NCI-H460 (cell line): ENCODE data around the gene MAF. TPM values are rescaled to one million over a fixed set of nuclear protein-coding genes. Genes with fewer than 3 reads are reported as not detected.

ENCODE experiments used
- DNase-seq: peaks from one replicate; pipeline ENCODE4 v3.0.0-alpha.2; 2016; ENCODE audit warnings: low read depth; ENCODE audit errors: extremely low read depth
- total RNA-seq: library from RNA; depleted of rRNA; stranded (reverse); fragments of >200 nt; shearing (Covaris generic); gene quantifications from 2 replicates; pipeline ENCODE4 v1.2.3, GENCODE V29; 2014

The MAF gene
- total RNA-seq, 1 experiment from 2014 or later: 0.22 TPM

DNA sequence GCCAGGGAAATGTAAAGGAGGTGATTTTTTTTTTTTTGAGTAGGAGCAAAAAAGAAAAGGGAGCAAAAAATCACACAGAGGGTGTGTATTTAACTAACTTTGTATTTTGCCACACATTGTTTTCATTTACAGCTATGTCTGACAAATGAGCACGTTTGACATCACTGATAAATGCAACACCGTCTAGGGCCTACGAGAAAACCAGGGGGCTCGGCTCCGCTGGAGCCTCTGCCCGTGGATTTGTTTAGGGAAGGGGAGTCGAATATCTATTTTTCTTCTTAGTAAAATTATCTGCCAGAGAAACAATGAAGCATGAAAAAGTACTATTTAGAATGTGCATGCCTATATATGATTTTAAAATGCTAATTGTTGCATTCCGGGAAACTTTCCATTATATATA lies 6.8 kb downstream of the MAF start:
- DNase-seq: no peak

- DNase-seq: no peak
These were observed 7.4 kb downstream of the MAF start for GRCh38 chr16:79593074-79593531.

DNA sequence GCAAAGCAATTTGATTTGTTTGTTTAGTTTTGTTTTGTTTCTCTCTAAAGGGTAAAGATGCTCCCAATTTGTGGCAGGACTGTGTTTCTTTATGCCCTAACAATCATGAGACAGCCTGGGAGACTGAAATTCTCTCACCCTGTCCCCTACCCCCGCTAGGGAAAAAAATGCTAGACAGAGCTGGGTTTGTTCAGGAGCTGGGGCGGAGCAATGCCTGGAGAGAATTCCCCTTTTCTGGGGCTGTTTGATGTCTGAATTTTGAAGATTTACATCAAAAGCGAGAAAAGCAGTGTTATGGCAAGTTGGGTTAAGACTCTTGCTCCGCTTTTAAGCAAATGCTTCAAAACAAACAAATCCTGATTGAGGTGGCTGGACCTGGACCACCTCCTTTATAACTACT lies 8.4 kb downstream of the MAF start:
- no peak for DNase-seq

DNA sequence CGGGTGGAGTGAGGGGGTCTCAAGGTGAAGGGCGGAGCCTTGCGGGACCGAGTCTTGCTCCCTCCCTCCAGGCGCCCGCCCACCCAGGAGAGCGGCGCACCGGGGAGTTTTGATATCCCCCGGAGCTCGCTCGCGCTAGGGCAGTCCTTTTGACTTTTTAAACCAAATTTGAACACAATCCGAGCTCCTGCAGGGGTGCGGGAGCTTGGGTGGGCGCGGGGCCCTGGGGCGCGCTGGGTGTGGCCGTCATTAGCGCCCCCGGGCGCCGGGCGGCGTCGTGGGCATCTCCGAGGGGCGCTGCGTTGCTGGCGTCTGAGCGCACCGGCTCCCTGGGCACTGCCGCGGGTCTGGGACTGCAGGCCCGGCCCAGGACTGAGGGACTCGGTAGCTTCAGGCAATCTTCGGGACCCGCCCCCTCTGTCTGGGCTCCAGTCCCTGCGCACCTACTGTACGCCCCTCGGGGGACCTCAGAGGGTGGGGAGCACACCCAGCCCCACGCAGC lies 10.9 kb downstream of the MAF start:
- DNase-seq: no peak

DNA sequence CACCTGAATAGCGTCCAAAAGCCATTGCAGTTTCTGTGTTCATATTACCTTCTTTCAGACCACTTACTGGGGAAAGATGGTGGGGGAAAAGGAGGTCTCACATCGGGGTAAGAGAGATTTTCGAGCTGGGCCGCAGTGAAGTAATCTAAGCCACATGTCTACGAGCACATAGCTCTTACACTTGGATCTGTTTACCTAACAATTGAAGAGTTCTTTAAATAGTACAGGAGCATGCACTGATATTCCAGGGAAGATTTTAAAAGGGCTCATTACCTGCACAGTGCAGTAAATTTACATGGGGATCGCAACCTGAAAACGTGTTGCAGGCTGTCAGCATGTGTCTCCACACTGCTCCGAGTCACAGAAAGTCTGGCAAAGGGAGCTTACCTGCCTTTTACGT lies 12.6 kb downstream of the MAF start:
- DNase-seq: no peak

- no peak for DNase-seq
These were observed 13.2 kb downstream of the MAF start for GRCh38 chr16:79587296-79587695.

- DNase-seq: no peak
These were observed 17.7 kb downstream of the MAF start for GRCh38 chr16:79582789-79583188.

DNA sequence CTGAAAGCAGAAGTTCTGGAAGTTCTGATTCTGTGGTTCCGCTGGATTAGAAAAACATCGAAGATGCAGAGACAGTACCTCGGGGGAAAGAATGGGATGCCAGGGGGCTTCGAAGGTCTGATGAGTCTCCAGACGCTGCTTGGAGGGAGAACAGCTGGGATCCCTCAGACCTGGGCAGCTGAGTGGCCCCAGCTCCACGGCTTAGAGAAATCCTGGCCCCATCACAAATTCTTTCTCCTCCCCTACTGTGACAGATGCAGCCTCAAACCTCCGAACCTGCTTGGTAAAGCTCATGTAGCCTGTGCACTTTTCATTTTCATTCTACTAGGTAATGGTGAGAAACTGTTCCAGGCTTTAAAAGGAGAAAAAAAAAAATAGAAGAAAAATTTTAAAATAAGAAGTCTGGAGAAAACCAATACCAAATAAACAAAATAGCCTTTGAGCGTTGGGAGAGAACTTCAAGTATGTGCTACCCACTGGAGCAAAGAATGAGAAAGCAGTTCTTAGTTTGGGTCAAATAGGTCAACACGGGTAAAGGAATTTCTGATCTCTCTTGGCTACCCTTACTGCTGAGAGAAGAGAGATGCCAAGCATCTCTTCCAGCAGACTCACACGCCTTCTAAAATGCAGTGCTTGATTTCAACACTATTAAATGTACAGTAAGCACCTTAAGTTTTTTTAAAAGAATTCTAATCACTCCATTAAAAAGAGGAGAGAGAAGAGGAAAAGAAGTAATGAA lies 19.9 kb downstream of the MAF start:
- no peak for DNase-seq

- DNase-seq: no peak
These were observed 23.9 kb downstream of the MAF start for GRCh38 chr16:79576602-79577001.

DNA sequence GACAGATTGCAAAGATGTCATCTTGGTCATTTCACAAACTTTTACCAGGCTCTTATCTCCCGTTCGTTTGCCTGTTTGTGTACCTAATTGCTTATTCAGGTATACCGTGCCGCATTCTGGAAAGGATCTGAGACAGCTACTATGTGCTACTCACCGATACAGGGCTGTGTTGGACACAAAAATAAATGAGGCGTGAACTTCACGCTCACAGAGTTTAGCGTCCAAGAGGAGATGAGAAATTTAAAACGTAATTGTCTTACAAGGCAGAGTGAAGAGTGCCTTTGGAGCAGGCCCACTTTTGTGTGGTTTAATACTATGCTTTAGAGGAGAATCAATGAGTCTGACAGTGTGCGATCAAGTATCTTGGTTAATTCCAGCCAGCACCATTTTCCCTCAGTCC lies 26.7 kb downstream of the MAF start:
- no peak for DNase-seq

- no peak for DNase-seq
These were observed 27.5 kb downstream of the MAF start for GRCh38 chr16:79573071-79573470.

GRCh38 chr16:79571903-79572535 lies 28.5 kb downstream of the MAF start:
- no peak for DNase-seq

DNA sequence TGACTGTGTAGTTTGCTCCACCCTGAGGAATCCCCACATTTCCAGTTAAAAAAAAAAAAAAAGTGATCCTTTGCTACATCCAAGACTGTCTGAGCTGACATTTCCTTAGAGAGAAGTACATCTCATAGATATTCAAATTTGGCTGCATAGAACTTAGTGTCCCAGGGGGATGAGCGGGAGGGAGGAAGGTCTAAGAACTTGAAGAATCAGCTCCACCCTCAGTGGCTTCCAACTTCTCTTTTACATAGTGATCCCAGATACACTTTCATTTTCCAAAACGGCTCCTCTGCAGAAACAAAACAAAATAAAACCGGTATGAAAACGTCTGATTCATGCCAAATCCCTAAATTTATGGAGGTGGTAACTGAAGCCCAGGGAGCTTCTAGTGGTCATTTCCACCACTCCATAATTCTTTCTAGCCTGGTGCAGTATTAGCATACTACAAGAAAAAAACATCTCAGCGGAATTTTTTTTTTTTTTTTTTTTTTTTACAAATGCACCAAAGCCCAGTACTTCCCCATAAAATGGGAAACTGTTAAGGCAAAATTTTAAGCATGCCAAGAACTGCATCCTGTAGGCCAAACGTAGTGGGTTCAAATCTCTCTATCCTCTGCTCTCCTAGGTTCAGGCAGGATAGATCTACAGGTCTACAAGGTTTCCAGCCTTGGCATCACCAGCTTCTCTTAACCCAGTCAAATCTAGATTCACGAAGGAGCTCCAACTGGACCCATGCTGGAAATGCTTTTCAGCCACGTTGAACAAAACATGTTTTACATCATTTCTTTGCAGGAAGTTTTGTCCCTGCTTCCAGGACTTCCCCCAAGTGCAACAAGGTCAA lies 29.3 kb downstream of the MAF start:
- DNase-seq: no peak

DNA sequence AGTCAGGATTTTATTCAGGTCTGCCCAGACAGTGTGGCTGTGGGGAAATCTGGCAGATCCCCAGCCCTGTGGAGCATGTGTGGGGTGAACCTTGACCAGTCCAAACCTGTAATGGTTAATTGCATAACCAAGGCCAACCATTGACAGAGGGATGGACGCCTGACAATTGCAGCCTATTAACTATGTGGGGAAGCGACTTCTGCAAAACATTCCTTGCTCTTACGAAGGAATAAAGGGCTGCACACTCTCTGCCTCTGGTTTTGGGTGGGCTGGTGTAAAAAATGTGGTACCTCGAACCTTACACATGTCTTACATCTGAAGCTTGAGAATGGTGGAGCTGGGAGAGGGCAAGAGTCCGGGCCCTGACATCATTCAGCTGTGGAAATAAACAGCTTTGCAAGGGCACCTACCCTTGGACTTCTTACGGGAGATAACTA lies 35.8 kb downstream of the MAF start:
- DNase-seq: no peak

GRCh38 chr16:79563921-79564320 lies 36.6 kb downstream of the MAF start:
- no peak for DNase-seq

- DNase-seq: no peak
These were observed 38.2 kb downstream of the MAF start for GRCh38 chr16:79562166-79562823.

GRCh38 chr16:79561729-79562128 lies 38.8 kb downstream of the MAF start:
- no peak for DNase-seq

DNA sequence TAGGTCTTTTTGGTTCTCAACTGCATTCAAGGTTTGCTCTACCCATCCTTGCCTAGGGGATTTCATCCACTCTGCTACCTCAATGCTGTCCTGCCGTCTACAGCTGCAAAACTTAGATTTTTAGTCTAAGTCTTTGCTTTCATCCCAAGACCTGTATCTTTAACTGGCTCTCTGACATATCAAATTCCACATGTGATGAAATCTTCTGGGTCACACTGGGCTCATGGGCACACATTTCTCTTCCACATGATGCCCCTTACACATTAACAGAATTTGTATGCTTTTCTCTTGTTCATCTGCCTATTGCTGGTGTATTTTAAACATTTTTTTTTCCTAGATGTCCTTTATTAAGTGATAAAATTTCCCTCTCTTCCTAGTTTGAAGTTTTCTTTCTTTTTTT lies 39.6 kb downstream of the MAF start:
- no peak for DNase-seq

DNA sequence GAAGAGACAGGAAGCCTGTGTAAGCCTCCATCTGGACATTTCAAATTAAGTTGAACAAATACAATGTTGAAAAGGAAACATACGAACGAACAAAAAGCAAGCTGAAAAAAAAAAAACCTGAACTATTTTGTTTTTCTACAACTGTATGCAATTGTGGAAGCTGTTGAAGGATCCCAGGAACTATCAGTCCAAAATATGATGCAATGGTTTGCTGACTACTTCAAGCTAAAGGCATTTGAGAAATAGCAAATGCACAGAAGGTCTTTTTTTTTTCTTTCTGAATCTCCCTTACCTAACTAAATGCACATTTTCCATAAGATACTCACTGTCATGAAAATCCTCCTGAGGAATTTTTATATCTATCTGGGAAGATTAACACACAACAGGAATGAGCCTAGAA lies 40.2 kb downstream of the MAF start:
- DNase-seq: no peak

DNA sequence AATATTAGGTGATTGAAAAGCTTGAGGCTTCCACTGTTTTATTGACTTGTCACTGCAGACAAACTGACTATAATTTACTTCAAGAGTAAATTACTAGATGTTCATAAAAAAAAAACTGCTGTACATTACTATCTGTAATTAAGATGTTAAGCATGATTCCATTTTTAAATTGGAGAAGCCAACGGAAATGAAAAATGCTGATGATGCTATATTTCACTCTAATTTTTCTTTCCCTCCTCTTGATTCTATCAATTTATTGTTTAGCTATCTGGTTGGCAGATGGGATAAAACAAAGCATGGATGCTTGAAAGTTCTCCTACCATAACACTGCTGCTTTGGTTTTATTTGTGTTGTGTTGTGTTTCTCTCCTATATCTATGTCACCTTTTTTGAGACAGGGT lies 41.0 kb downstream of the MAF start:
- no peak for DNase-seq

GRCh38 chr16:79557421-79557820 lies 43.1 kb downstream of the MAF start:
- no peak for DNase-seq
